OCI-LY7 (cell line): ENCODE results near the gene TBC1D4. TPM values are rescaled to one million over a fixed set of nuclear protein-coding genes. Genes with fewer than 3 reads are reported as not detected.
"Not testable (repeated sequence)": the region's sequence is repeated elsewhere in the genome, so short reads cannot be mapped to it uniquely, and the experiment has no call there.

ENCODE experiments used
- BruUV-seq: library from RNA; stranded (reverse); fragments of 400-500 nt; replicated peaks from 2 replicates; lab custom pipeline; 2021; lab: Mats Ljungman, UMichigan
- CTCF ChIA-PET: fragments of 300-600 bp; sonication (Branson Sonifier 250); formaldehyde crosslinking; loops from one replicate; lab custom pipeline; 2022; ENCODE audit warnings: antibody characterized with exemption; ENCODE audit not compliant: unreplicated experiment; lab: Charles Lee
- POLR2A ChIA-PET: fragments of 300-600 bp; sonication (Branson Sonifier 250); formaldehyde crosslinking; loops from one replicate; lab custom pipeline; 2022; ENCODE audit warnings: antibody characterized with exemption; lab: Charles Lee
- DNase-seq: peaks from one replicate; pipeline ENCODE4 v3.0.0-alpha.2; 2015; ENCODE audit warnings: low spot score
- H2AFZ ChIP-seq: fragments of 200-600 bp; sonication (generic), shearing (Covaris generic); 2 replicates; pipeline ENCODE4 v1.6.1; 2014; ENCODE audit warnings: mild to moderate bottlenecking, antibody characterized with exemption, low read length, moderate library complexity
- H3K27ac ChIP-seq: fragments of 200-600 bp; sonication (generic); 2 replicates; pipeline ENCODE4 v1.5.1; 2014; ENCODE audit warnings: mixed run types, low read depth, mild to moderate bottlenecking, moderate library complexity, low read length, inconsistent platforms; ENCODE audit not compliant: poor library complexity, severe bottlenecking
- H3K36me3 ChIP-seq: fragments of 200-600 bp; sonication (generic); 2 replicates; pipeline ENCODE4 v1.6.1; 2014; ENCODE audit warnings: mild to moderate bottlenecking, antibody characterized with exemption, low read length, moderate library complexity, mixed read lengths; ENCODE audit not compliant: insufficient read depth
- H3K4me1 ChIP-seq: fragments of 200-600 bp; sonication (generic); 2 replicates; pipeline ENCODE4 v1.5.1; 2014; ENCODE audit warnings: mild to moderate bottlenecking, low read length; ENCODE audit not compliant: insufficient read depth, poor library complexity, severe bottlenecking
- H3K4me2 ChIP-seq: fragments of 200-600 bp; sonication (generic); 2 replicates; pipeline ENCODE4 v1.6.1; 2014; ENCODE audit warnings: mild to moderate bottlenecking, low read length
- H3K4me3 ChIP-seq: fragments of 200-600 bp; sonication (generic); 2 replicates; pipeline ENCODE4 v1.5.1; 2014; ENCODE audit warnings: mild to moderate bottlenecking, low read depth, low read length; ENCODE audit not compliant: poor library complexity, severe bottlenecking
- H3K79me2 ChIP-seq: fragments of 200-600 bp; sonication (generic); 2 replicates; pipeline ENCODE4 v1.6.1; 2016; ENCODE audit warnings: low read depth, mild to moderate bottlenecking, low read length, moderate library complexity, mixed read lengths; ENCODE audit not compliant: insufficient read depth
- H3K9me2 ChIP-seq: fragments of 200-600 bp; sonication (generic); 2 replicates; pipeline ENCODE4 v1.6.1; 2016; ENCODE audit warnings: mild to moderate bottlenecking, low read length, mixed read lengths; ENCODE audit not compliant: insufficient read depth
- H3K9me3 ChIP-seq: fragments of 200-600 bp; sonication (generic); 2 replicates; pipeline ENCODE4 v1.6.1; 2014; ENCODE audit warnings: mild to moderate bottlenecking, mixed run types, low read length, mixed read lengths
- H4K20me1 ChIP-seq: fragments of 200-600 bp; sonication (generic); 2 replicates; pipeline ENCODE4 v1.6.1; 2014; ENCODE audit warnings: mild to moderate bottlenecking, antibody characterized with exemption, low read length, moderate library complexity, mixed read lengths; ENCODE audit not compliant: insufficient read depth
- CTCF ChIP-seq: fragments of 200-600 bp; sonication (generic); conservative IDR thresholded peaks from 2 replicates; pipeline ENCODE4 v1.5.1; 2014; ENCODE audit warnings: mild to moderate bottlenecking, antibody characterized with exemption, low read length, moderate library complexity, mixed read lengths
- EZH2phosphoT487 ChIP-seq: fragments of 200-600 bp; sonication (generic); IDR thresholded peaks from 2 replicates; pipeline ENCODE4 v1.6.1; 2018; ENCODE audit warnings: low read depth, borderline replicate concordance, mild to moderate bottlenecking, mixed run types, antibody characterized with exemption, low read length, moderate library complexity, mixed read lengths
- intact Hi-C: fragments of 100-400 bp; cut with micrococcal nuclease; formaldehyde crosslinking; loops from one replicate; pipeline ENCODE4 v1.10.0; 2022; ENCODE audit not compliant: unreplicated experiment
- total RNA-seq, 2 experiments: library from RNA; depleted of rRNA in 1 of 2; stranded (reverse); fragments of >200 nt in 1 of 2; shearing (Covaris generic) in 1 of 2; gene quantifications; 2 replicates each; pipeline ENCODE4 v1.2.3, GENCODE V29; 2014 to 2022

TBC1D4 gene
- total RNA-seq, 2 experiments from 2014 or later, result 21.7 to 24.3 TPM

GRCh38 chr13:75279834-75280369, 202.1 kb downstream of the TBC1D4 start:
- intact Hi-C loops, result no loop called here
- no peak overlapping the region for H2AFZ ChIP-seq
- H3K27ac ChIP-seq, result no peak overlapping the region
- ChIA-PET CTCF (no interaction called here), POLR2A (no interaction called here)
- H3K4me1 ChIP-seq, result no peaks in the 10 kb centered on the region
- no peak overlapping the region for H3K4me2 ChIP-seq
- peaks cover 4% of the 10 kb centered on the region for H3K36me3 ChIP-seq
- BruUV-seq, result no TSS peak
- DNase-seq, result no peak
- no peaks in the 10 kb centered on the region for H3K9me3 ChIP-seq
- no peak overlapping the region for H3K4me3 ChIP-seq
- no peaks in the 10 kb centered on the region for H3K9me2 ChIP-seq
- H3K79me2 ChIP-seq, result no peaks in the 10 kb centered on the region
- TF ChIP-seq CTCF, result no peak
- TF ChIP-seq EZH2phosphoT487, result no peak
- H4K20me1 ChIP-seq, result no peaks in the 10 kb centered on the region

GRCh38 chr13:75273695-75274094, 208.3 kb downstream of the TBC1D4 start:
- CTCF ChIA-PET, H2AFZ ChIP-seq, H3K79me2 ChIP-seq, H3K4me3 ChIP-seq, DNase-seq, H3K4me2 ChIP-seq, POLR2A ChIA-PET, H3K9me2 ChIP-seq, H3K9me3 ChIP-seq, BruUV-seq, H3K27ac ChIP-seq, H3K36me3 ChIP-seq, H3K4me1 ChIP-seq, H4K20me1 ChIP-seq, intact Hi-C loops: not testable (repeated sequence)

GRCh38 chr13:75271846-75272245, 210.1 kb downstream of the TBC1D4 start:
- Histone ChIP-seq H3K27ac (no peak overlapping the region), H3K9me2 (no peaks in the 10 kb centered on the region), H3K4me3 (no peak overlapping the region), H3K36me3 (no peaks in the 10 kb centered on the region), H3K4me1 (no peaks in the 10 kb centered on the region), H3K4me2 (no peak overlapping the region), H4K20me1 (no peaks in the 10 kb centered on the region), H3K79me2 (no peaks in the 10 kb centered on the region), H2AFZ (no peak overlapping the region), H3K9me3 (no peaks in the 10 kb centered on the region)
- no peak for DNase-seq
- BruUV-seq, result no TSS peak
- ChIA-PET CTCF (no interaction called here), POLR2A (interaction anchor here (0.6 to 0.7 kb wide), 3 partner anchors 16 to 1475 kb away, joined by 3 read pairs; no protein-coding TSS in a partner anchor)
- TF ChIP-seq CTCF (no peak), EZH2phosphoT487 (no peak)
- intact Hi-C loops, result no loop called here

- H4K20me1 ChIP-seq, BruUV-seq, POLR2A ChIA-PET: not testable (repeated sequence)
These were observed 213.5 kb downstream of the TBC1D4 start for GRCh38 chr13:75268481-75268880.

More at GRCh38 chr13:75268481-75268880, 213.5 kb downstream of the TBC1D4 start:
- H3K4me2 ChIP-seq, CTCF ChIA-PET, H3K27ac ChIP-seq, H3K9me2 ChIP-seq, H3K4me1 ChIP-seq, DNase-seq, H2AFZ ChIP-seq, H3K9me3 ChIP-seq, H3K79me2 ChIP-seq, intact Hi-C loops, H3K36me3 ChIP-seq, H3K4me3 ChIP-seq: not testable (repeated sequence)
